ENCODE results near the gene DHRS12. TPM values are rescaled to one million over a fixed set of nuclear protein-coding genes. Genes with fewer than 3 reads are reported as not detected.
A peak's percentile ranks its signal among the peaks of the same experiment; 100 is the strongest.
"Not testable (repeated sequence)": the region's sequence is repeated elsewhere in the genome, so short reads cannot be mapped to it uniquely, and the experiment has no call there.

DHRS12 gene
- total RNA-seq, 3 donors from 2014 or later (not counting 1 experiment from before 2014, with no cell fraction given) = 7.0 to 11.7 (median 10.4) TPM

GRCh38 chr13:51825165-51825592 lies 21.2 kb upstream of the DHRS12 start:
- TF ChIP-seq CTCF (IDR thresholded peaks at IDR 0.05) = no peak
- ATAC-seq = peak; percentile 54 to 65 (median 61)
- Histone ChIP-seq H3K27ac (ENCODE audit: low read length) (peak overlapping the region; percentile 50), H3K27me3 (ENCODE audit: control insufficient read depth, insufficient read depth, low read length) (no peaks in the 10 kb centered on the region), H3K9me3 (ENCODE audit: control insufficient read depth, insufficient read depth, low read length) (no peaks in the 10 kb centered on the region), H3K4me1 (ENCODE audit: control insufficient read depth, insufficient read depth, low read length) (peaks cover 58% of the 10 kb centered on the region), H3K36me3 (ENCODE audit: control insufficient read depth, insufficient read depth, low read length) (no peaks in the 10 kb centered on the region), H3K4me3 (ENCODE audit: low read length) (no peak overlapping the region)
- Mint-ChIP-seq H3K27me3 (ENCODE audit: low read depth in 2 of 2) (peaks cover 0 to 3% of the 10 kb centered on the region in 2 donors), H3K27ac (peak overlapping the region; percentile 60), H3K4me1 (peaks cover 52 to 64% of the 10 kb centered on the region in 2 donors), H3K9me3 (no peaks in the 10 kb centered on the region), H3K36me3 (no peaks in the 10 kb centered on the region), H3K4me3 (peak overlapping the region; percentile 67)
- intact Hi-C loops (cut with micrococcal nuclease) = no loop called here
- peak in 1 of 2 donors; percentile 72 for DNase-seq
- 0% methylated on average over 2 of the region's 2 CpGs for WGBS (ENCODE audit: insufficient coverage)

GRCh38 chr13:51824712-51825111 lies 20.7 kb upstream of the DHRS12 start:
- DNase-seq; H3K27me3 Mint-ChIP-seq (ENCODE audit: low read depth in 2 of 2); H3K9me3 ChIP-seq (ENCODE audit: control insufficient read depth, insufficient read depth, low read length); intact Hi-C loops (cut with micrococcal nuclease); H3K9me3 Mint-ChIP-seq; H3K36me3 Mint-ChIP-seq; H3K4me3 ChIP-seq (ENCODE audit: low read length); ATAC-seq; H3K27me3 ChIP-seq (ENCODE audit: control insufficient read depth, insufficient read depth, low read length); H3K36me3 ChIP-seq (ENCODE audit: control insufficient read depth, insufficient read depth, low read length): not testable (repeated sequence)
- H3K27ac ChIP-seq (ENCODE audit: low read length) = peak overlapping the region; percentile 29
- 74% methylated on average over 11 of the region's 11 CpGs for WGBS (ENCODE audit: insufficient coverage)
- H3K4me3 Mint-ChIP-seq = peak overlapping the region; percentile 67
- H3K27ac Mint-ChIP-seq = peak overlapping the region; percentile 60
- H3K4me1 ChIP-seq (ENCODE audit: control insufficient read depth, insufficient read depth, low read length) = peaks cover 58% of the 10 kb centered on the region
- H3K4me1 Mint-ChIP-seq = peaks cover 52 to 66% of the 10 kb centered on the region in 2 donors

DNA sequence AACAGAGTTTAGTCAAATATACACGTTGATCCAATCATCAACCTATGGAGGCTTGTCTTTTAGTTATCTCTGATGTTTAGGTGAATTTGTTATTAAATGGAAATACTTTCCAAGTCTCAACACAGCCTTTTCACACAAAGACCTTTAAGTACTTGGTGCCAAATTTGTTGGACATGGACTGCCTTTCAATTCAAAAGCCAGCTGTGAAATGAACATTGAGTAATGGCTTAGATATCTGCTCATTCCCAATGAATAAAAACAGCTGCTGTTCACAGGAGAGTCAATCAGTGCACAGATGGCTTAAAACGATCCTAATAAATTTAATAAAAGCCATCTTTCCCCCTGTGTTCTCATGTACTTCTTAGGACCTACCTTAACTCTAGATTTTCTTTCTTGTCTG lies 19.9 kb upstream of the DHRS12 start:
- no peak overlapping the region for H3K4me3 ChIP-seq (ENCODE audit: low read length)
- H3K9me3 Mint-ChIP-seq = no peaks in the 10 kb centered on the region
- peaks cover 0 to 3% of the 10 kb centered on the region in 2 donors for H3K27me3 Mint-ChIP-seq (ENCODE audit: low read depth in 2 of 2)

DNA sequence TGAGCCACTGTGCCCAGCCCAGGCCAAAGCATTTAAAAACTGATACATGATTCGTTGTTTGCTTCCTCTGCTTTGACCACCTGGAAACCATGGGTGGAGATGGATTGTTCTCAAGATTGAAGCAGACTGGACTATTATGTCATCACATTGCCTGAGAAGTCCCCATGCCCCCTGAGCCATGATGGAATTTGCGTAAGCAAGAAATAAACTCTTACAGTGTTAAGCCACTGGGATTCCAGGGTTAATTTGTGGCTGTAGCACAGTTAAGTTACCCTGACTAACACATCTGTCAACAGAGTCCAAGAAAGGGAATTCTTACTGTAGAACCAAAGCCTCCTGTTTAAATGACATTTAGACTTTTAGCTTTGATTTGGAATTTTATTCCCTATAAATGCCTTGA lies 19.4 kb upstream of the DHRS12 start:
- Histone ChIP-seq H3K4me3 (ENCODE audit: low read length) (no peak overlapping the region), H3K9me3 (ENCODE audit: control insufficient read depth, insufficient read depth, low read length) (no peaks in the 10 kb centered on the region)
- no peak overlapping the region for H3K27ac Mint-ChIP-seq

More for the DNA sequence above, 19.9 kb upstream of the DHRS12 start:
- Mint-ChIP-seq H3K36me3 (no peaks in the 10 kb centered on the region), H3K4me1 (peaks cover 54 to 66% of the 10 kb centered on the region in 2 donors), H3K4me3 (peak overlapping the region; percentile 60), H3K27ac (peak overlapping the region in 1 of 2 donors; percentile 60)
- Histone ChIP-seq H3K9me3 (ENCODE audit: control insufficient read depth, insufficient read depth, low read length) (no peaks in the 10 kb centered on the region), H3K36me3 (ENCODE audit: control insufficient read depth, insufficient read depth, low read length) (no peaks in the 10 kb centered on the region), H3K27me3 (ENCODE audit: control insufficient read depth, insufficient read depth, low read length) (no peaks in the 10 kb centered on the region), H3K27ac (ENCODE audit: low read length) (no peak overlapping the region), H3K4me1 (ENCODE audit: control insufficient read depth, insufficient read depth, low read length) (peaks cover 63% of the 10 kb centered on the region)
- no peak for TF ChIP-seq CTCF (IDR thresholded peaks at IDR 0.05)
- DNase-seq (no peak), ATAC-seq (no peak)
- intact Hi-C loops (cut with micrococcal nuclease) = no loop called here
- whole genome bisulfite sequencing (ENCODE audit: insufficient coverage) = 94% methylated on average over 1 of the region's 2 CpGs

More for the DNA sequence above, 19.4 kb upstream of the DHRS12 start:
- Mint-ChIP-seq H3K27me3 (ENCODE audit: low read depth in 2 of 2) (peaks cover 0 to 6% of the 10 kb centered on the region in 2 donors), H3K4me3 (no peak overlapping the region), H3K9me3 (no peaks in the 10 kb centered on the region), H3K36me3 (no peaks in the 10 kb centered on the region), H3K4me1 (peaks cover 58 to 66% of the 10 kb centered on the region in 2 donors)
- WGBS (ENCODE audit: insufficient coverage) = 97% methylated on average over 2 of the region's 2 CpGs
- DNase-seq (no peak), ATAC-seq (no peak)
- peaks cover 63% of the 10 kb centered on the region for H3K4me1 ChIP-seq (ENCODE audit: control insufficient read depth, insufficient read depth, low read length)
- intact Hi-C loops (cut with micrococcal nuclease) = no loop called here
- TF ChIP-seq CTCF (IDR thresholded peaks at IDR 0.05) = no peak
- H3K27me3 ChIP-seq (ENCODE audit: control insufficient read depth, insufficient read depth, low read length) = no peaks in the 10 kb centered on the region
- H3K36me3 ChIP-seq (ENCODE audit: control insufficient read depth, insufficient read depth, low read length) = no peaks in the 10 kb centered on the region
- no peak overlapping the region for H3K27ac ChIP-seq (ENCODE audit: low read length)
